Fibroblast of lung (primary cell): ENCODE results near the gene NXPH3.

Experiments
- EZH2 ChIP-seq: IDR thresholded peaks from 2 replicates; pipeline ENCODE4 v1.5.1; 2012; ENCODE audit warnings: low read length, control low read depth, mild to moderate bottlenecking; ENCODE audit errors: missing control alignments
- TF ChIP-seq, protein P1 (sequence below), 2 donors: IDR thresholded peaks in 1 of 2; conservative IDR thresholded peaks in 1 of 2; 1 replicate in 1 of 2; 2 replicates in 1 of 2; pipeline ENCODE4 v1.5.1; 2011 to 2012; ENCODE audit warnings: low read length in 2 of 2, control low read depth in 1 of 2, inconsistent platforms in 1 of 2, low read depth in 1 of 2, mild to moderate bottlenecking in 1 of 2

- TF ChIP-seq, protein P1, sequence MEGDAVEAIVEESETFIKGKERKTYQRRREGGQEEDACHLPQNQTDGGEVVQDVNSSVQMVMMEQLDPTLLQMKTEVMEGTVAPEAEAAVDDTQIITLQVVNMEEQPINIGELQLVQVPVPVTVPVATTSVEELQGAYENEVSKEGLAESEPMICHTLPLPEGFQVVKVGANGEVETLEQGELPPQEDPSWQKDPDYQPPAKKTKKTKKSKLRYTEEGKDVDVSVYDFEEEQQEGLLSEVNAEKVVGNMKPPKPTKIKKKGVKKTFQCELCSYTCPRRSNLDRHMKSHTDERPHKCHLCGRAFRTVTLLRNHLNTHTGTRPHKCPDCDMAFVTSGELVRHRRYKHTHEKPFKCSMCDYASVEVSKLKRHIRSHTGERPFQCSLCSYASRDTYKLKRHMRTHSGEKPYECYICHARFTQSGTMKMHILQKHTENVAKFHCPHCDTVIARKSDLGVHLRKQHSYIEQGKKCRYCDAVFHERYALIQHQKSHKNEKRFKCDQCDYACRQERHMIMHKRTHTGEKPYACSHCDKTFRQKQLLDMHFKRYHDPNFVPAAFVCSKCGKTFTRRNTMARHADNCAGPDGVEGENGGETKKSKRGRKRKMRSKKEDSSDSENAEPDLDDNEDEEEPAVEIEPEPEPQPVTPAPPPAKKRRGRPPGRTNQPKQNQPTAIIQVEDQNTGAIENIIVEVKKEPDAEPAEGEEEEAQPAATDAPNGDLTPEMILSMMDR (conservative IDR thresholded peaks at IDR 0.05 in 1 of 2, IDR thresholded peaks at IDR 0.05 in 1 of 2; ENCODE audit: low read depth in 1 of 2, low read length in 2 of 2), result no peak
- no peak for TF ChIP-seq EZH2
These were observed 1.4 kb downstream of the NXPH3 start for GRCh38 chr17:49576917-49577649.
